Activated effector memory CD4-positive, alpha-beta T cell treated with Interleukin-2 at 50 U/mL for 16 hours (primary cell): ENCODE data around the gene THBS2.

Source experiments
- DNase-seq: peaks from one replicate; pipeline ENCODE4 v3.0.0-alpha.2; 2020

The THBS2 gene

GRCh38 chr6:169177516-169178166 lies 76.0 kb downstream of the THBS2 start:
- DNase-seq = no peak

DNA sequence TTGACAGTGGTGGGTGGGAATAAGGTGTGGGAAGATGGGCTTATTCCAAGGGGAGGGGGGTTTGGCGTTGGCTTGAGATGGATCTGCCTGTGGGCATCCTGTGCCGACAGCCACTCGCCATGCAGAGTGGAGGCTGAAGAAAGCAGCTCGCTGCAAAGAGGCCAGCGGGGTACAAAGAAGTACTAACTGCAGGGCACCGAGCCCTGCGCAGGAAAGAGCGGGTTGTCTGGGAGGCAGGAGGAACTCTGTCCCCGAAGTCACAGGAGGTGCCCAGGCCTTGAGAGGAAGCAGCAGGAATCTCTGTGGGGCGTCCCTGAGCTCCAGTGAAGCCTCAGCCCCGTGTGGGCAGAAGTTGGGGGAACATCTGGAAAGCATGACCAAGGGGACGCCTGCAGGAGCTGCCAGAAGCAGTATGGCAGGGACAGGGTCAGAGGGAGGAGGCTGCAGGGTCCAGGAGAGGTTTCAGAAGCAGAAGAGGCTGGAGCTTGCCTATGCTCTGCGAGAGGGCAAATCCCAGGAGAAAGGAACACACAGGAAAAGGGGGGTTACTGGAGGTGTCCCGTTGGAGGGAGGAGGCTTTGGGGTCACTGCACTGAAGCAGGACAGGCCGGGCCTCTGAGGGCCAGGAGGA lies 77.2 kb downstream of the THBS2 start:
- DNase-seq = no peak

- no peak for DNase-seq
These were observed 78.2 kb downstream of the THBS2 start for GRCh38 chr6:169175360-169175887.

- DNase-seq = no peak
These were observed 78.9 kb downstream of the THBS2 start for GRCh38 chr6:169174516-169175359.

GRCh38 chr6:169173532-169174268 lies 79.9 kb downstream of the THBS2 start:
- DNase-seq = no peak

DNA sequence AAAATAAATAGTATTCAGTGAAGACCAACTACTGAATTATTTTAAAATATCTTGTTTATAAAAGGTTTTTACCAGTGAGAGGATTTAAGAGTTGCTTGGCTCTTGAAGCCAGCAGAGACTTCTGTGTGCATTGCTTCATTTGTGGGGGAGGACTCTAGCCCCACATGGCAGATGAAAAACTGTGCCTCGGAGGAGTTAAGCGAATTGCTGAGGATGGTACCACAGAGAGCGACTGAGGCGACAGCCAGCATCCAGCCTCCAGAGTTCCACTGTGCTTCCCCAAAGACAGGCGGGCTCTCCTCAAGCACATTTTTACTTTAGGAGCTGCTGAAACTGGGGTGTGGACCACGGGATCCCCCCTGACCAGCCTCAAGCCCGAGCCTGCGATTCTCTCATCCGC lies 80.7 kb downstream of the THBS2 start:
- DNase-seq = no peak

DNA sequence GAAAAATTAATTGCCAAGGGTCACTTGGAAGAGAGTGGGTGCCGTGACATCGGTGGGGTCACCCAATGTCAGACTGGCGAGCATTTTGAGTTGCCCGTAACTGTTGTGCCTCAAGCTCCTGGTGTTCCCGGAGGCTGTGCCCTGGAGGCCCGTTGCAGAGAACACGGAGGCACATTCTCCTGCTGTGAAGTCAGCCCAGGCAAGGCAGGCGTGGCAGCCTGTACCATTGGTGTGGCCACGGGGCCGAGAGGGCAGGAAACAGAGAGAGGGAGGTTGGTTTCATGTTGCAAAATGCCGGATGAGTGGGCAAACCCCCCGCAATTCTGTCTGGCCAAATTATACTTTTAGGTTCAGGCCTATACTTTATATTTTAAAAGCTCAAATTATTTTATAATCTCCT lies 81.2 kb downstream of the THBS2 start:
- DNase-seq = no peak

- DNase-seq = no peak
These were observed 81.7 kb downstream of the THBS2 start for GRCh38 chr6:169171951-169172350.

GRCh38 chr6:169171016-169171415 lies 82.6 kb downstream of the THBS2 start:
- DNase-seq = no peak

DNA sequence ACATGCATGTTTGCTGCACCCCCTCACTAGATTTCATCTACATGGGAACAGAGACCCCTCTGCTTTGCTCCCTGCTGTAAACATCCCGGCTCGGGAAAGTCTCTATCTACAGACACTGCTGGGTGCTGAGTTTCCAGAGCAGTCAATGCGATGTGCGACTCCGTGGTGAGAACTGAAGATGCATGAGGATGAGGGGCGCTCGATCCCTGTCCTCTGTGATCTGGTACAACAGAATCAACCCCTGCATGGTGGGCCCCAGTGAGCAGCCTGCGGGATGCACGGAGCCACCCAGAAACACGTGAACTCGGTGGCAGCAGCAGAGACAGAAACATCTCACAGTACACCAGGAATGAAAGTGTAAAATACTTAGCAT lies 83.1 kb downstream of the THBS2 start:
- no peak for DNase-seq

GRCh38 chr6:169169941-169170582 lies 83.6 kb downstream of the THBS2 start:
- DNase-seq = no peak

DNA sequence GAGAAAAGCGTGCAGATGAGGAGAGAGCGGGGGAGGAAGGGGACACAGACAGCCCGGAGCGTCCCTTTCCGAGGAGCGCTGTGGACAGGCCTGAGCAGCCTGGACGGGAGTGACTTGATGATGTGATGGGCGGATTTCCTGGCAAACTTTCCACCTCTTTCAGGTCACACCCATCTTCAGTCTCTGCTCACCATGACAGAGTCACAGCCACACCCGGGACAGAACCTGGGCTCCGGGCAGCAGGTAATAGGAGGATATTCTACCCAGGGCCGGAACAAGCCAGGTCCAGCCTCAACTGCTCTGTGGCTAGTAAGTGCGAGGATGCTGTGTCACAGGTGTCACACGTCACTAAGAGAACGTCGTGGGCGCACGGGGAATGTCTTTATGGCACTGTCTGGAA lies 84.3 kb downstream of the THBS2 start:
- DNase-seq = no peak

- no peak for DNase-seq
These were observed 84.9 kb downstream of the THBS2 start for GRCh38 chr6:169168706-169169105.

DNA sequence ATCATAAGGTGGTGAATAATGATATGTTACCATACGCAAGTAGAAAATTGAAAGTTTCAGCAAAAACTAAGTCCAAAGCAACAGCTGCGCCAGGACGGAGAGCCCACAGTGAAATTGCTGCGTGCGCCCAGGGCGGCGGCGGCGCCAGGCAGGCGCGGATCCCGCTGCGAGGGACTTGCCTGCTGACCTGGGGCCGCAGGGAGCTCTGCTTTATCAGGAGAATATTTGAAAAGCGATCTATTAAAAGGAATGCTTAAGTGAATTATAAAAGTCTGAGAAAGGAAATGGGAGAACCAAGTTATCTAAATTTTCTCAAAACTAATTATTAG lies 85.4 kb downstream of the THBS2 start:
- DNase-seq = no peak

GRCh38 chr6:169167581-169168301 lies 85.9 kb downstream of the THBS2 start:
- DNase-seq = no peak

DNA sequence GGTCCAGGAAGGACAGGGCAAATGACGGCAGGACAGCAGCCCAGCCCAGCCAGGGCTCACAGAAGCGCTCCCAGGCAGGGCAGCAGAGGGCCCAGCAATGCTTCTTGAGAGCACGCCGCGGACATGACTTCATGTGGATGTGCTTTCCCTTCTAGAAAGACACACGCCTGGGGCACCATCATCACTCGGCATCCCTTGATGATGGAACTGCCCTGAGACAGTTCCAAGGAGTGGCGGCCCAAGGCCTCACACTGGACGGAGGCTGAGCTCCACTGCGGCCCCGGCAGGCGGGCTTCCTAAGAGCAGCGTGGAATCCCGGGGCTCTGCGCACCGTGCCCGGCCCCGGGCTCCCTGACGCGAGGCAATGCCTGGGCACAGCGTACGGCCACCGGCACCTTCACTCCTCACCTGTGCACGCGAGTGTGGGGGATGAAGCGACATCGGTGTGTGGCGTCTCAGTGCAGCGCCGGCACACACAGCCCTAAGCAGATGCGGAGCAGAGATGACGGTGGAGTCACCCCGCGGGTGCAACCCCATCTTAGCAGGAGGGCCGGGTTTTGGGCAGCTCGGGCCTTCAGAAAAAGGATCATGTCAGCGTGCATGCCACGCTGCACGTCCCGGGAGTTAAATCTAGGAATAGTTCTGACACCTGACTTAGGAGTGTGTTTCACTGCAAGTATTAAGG lies 86.6 kb downstream of the THBS2 start:
- no peak for DNase-seq
